ENCODE measurements around the gene CLGN. TPM values are rescaled to one million over a fixed set of nuclear protein-coding genes. Genes with fewer than 3 reads are reported as not detected.

The CLGN gene
- total and polyA plus RNA-seq, 2 of the 13 experiments (the other 11 are each of a cell fraction or from before 2014, with no cell fraction given): 7.2 to 17.0 TPM

GRCh38 chr4:140363051-140363450 is 64.4 kb downstream of the CLGN start (continued):
- TF ChIP-seq IKZF5 (CRISPR knock-in tag; IDR thresholded peaks at IDR 0.05): peak; percentile 50; the same call in 1 of the 2 replicates
- peak; percentile 12; the same call in 1 of the 2 replicates for TF ChIP-seq SMC3 (IDR thresholded peaks at IDR 0.05; ENCODE audit: low read length)
- no peak for TF ChIP-seq ZNF496 (CRISPR knock-in tag; IDR thresholded peaks at IDR 0.05; ENCODE audit: insufficient replicate concordance)
- no peak for TF ChIP-seq GTF3A (CRISPR knock-in tag; conservative IDR thresholded peaks at IDR 0.05)
- no peak for TF ChIP-seq ZNF124 (CRISPR knock-in tag; IDR thresholded peaks at IDR 0.05)
- no peak for TF ChIP-seq CHCHD3 (CRISPR knock-in tag; IDR thresholded peaks at IDR 0.05)
- TF ChIP-seq ARID5B (CRISPR knock-in tag; IDR thresholded peaks at IDR 0.05): peak; percentile 81
- TF ChIP-seq NPAS2 (CRISPR knock-in tag; IDR thresholded peaks at IDR 0.05; ENCODE audit: borderline replicate concordance): no peak
- TF ChIP-seq ZNF713 (CRISPR knock-in tag; IDR thresholded peaks at IDR 0.05): no peak
- TF ChIP-seq KLF15 (CRISPR knock-in tag; IDR thresholded peaks at IDR 0.05; ENCODE audit: borderline replicate concordance): no peak
- no peak for TF ChIP-seq HNF1A (IDR thresholded peaks at IDR 0.05; ENCODE audit: low read depth)
- no peak for TF ChIP-seq HNF1A (CRISPR knock-in tag; IDR thresholded peaks at IDR 0.05; ENCODE audit: borderline replicate concordance)
- no peak for TF ChIP-seq HMGXB3 (CRISPR knock-in tag; IDR thresholded peaks at IDR 0.05; ENCODE audit: borderline replicate concordance)
- no peak for TF ChIP-seq NFE2L1 (CRISPR knock-in tag; IDR thresholded peaks at IDR 0.05; ENCODE audit: borderline replicate concordance)
